Left ventricle myocardium inferior (tissue), 1 donor: ENCODE results near the gene MYO9A. TPM values are rescaled to one million over a fixed set of nuclear protein-coding genes. Genes with fewer than 3 reads are reported as not detected.

Source experiments
- DNase-seq: peaks from one replicate; pipeline ENCODE4 v3.0.0-alpha.2; 2020
- H3K27ac ChIP-seq: fragments of 200-600 bp; replicated peaks from 2 replicates; pipeline ENCODE4 v1.8.0; 2021
- H3K27me3 ChIP-seq: fragments of 200-600 bp; 2 replicates; pipeline ENCODE4 v1.8.0; 2021; ENCODE audit warnings: low read depth
- H3K36me3 ChIP-seq: fragments of 200-600 bp; 2 replicates; pipeline ENCODE4 v1.8.0; 2021
- H3K4me1 ChIP-seq: fragments of 200-600 bp; 2 replicates; pipeline ENCODE4 v1.8.0; 2021
- H3K4me3 ChIP-seq: fragments of 200-600 bp; 2 replicates; pipeline ENCODE4 v1.8.0; 2021; ENCODE audit warnings: mild to moderate bottlenecking, moderate library complexity
- H3K9me3 ChIP-seq: fragments of 200-600 bp; replicated peaks from 2 replicates; pipeline ENCODE4 v1.8.0; 2021
- CTCF ChIP-seq: fragments of 200-600 bp; IDR thresholded peaks from 2 replicates; pipeline ENCODE4 v1.8.0; 2021; ENCODE audit warnings: antibody characterized with exemption, mild to moderate bottlenecking, borderline replicate concordance
- intact Hi-C: fragments of 100-400 bp; cut with micrococcal nuclease; formaldehyde crosslinking; loops from one replicate; pipeline ENCODE4 v1.11.0; 2022
- total RNA-seq: library from RNA; stranded (reverse); fragmentation: NEBNext Ultra II Directional; extraction: Animal tissue kit (Norgen Biotek cat#: 25700); gene quantifications from one replicate; pipeline ENCODE4 v1.2.1, GENCODE V29; 2021
- donor health status: DM: no; HTN: yes; CAD: no; lungs with severe emphysema.

MYO9A gene
- total RNA-seq, 1 donor from 2014 or later: 22.5 TPM

GRCh38 chr15:71801935-71802655 is 315.9 kb downstream of the MYO9A start:
- Histone ChIP-seq H3K27ac (no peak overlapping the region), H3K9me3 (no peaks in the 10 kb centered on the region), H3K4me3 (no peak overlapping the region), H3K36me3 (no peaks in the 10 kb centered on the region), H3K27me3 (no peaks in the 10 kb centered on the region), H3K4me1 (peaks cover 23% of the 10 kb centered on the region)
- no peak for DNase-seq
- no peak for TF ChIP-seq CTCF
- intact Hi-C loops: loop anchor here (2.0 to 10.0 kb wide), 2 partner anchors 59 to 357 kb away; no protein-coding TSS in a partner anchor

- Histone ChIP-seq H3K36me3 (no peaks in the 10 kb centered on the region), H3K27ac (no peak overlapping the region), H3K27me3 (no peaks in the 10 kb centered on the region), H3K9me3 (no peaks in the 10 kb centered on the region), H3K4me1 (peaks cover 17% of the 10 kb centered on the region), H3K4me3 (no peak overlapping the region)
- no peak for DNase-seq
- TF ChIP-seq CTCF: peak; percentile 89
- intact Hi-C loops: loop anchor here (2.0 to 10.0 kb wide), 2 partner anchors 58 to 356 kb away; no protein-coding TSS in a partner anchor
Observed at GRCh38 chr15:71800835-71801745, 316.9 kb downstream of the MYO9A start.

- intact Hi-C loops: loop anchor here (2.0 to 10.0 kb wide), 2 partner anchors 57 to 355 kb away; no protein-coding TSS in a partner anchor
- H3K27ac ChIP-seq: no peak overlapping the region
- H3K4me3 ChIP-seq: no peak overlapping the region
- H3K36me3 ChIP-seq: no peaks in the 10 kb centered on the region
- H3K4me1 ChIP-seq: peaks cover 16% of the 10 kb centered on the region
- no peaks in the 10 kb centered on the region for H3K27me3 ChIP-seq
- no peak for DNase-seq
- H3K9me3 ChIP-seq: no peaks in the 10 kb centered on the region
- no peak for TF ChIP-seq CTCF
Observed at GRCh38 chr15:71800190-71800589, 317.8 kb downstream of the MYO9A start.

GRCh38 chr15:71798641-71799040 is 319.3 kb downstream of the MYO9A start:
- no peak for DNase-seq
- Histone ChIP-seq H3K4me1 (peaks cover 3% of the 10 kb centered on the region), H3K36me3 (no peaks in the 10 kb centered on the region), H3K4me3 (no peak overlapping the region), H3K9me3 (no peaks in the 10 kb centered on the region), H3K27ac (no peak overlapping the region), H3K27me3 (no peaks in the 10 kb centered on the region)
- no peak for TF ChIP-seq CTCF
- intact Hi-C loops: no loop called here

- intact Hi-C loops: no loop called here
- TF ChIP-seq CTCF: no peak
- no peak overlapping the region for H3K4me3 ChIP-seq
Observed at GRCh38 chr15:71792521-71792920, 325.4 kb downstream of the MYO9A start.

More at GRCh38 chr15:71792521-71792920, 325.4 kb downstream of the MYO9A start:
- no peaks in the 10 kb centered on the region for H3K36me3 ChIP-seq
- H3K27me3 ChIP-seq: no peaks in the 10 kb centered on the region
- no peaks in the 10 kb centered on the region for H3K9me3 ChIP-seq
- DNase-seq: no peak
- H3K4me1 ChIP-seq: peaks cover 9% of the 10 kb centered on the region
- H3K27ac ChIP-seq: no peak overlapping the region
